Loucy (cell line): Measurements from ENCODE around the gene MPRIP.

Experiments used
- H2AFZ ChIP-seq: fragments of 200-600 bp; sonication (generic); 2 replicates; pipeline ENCODE4 v1.6.0; 2016; ENCODE audit warnings: antibody characterized with exemption, mild to moderate bottlenecking, low read length, moderate library complexity
- H3F3A ChIP-seq: fragments of 200-600 bp; 2 replicates; pipeline ENCODE4 v1.6.0; 2016; ENCODE audit warnings: antibody characterized with exemption, low read depth, mild to moderate bottlenecking
- H3K27me3 ChIP-seq: fragments of 200-600 bp; sonication (generic); 2 replicates; pipeline ENCODE4 v1.6.1; 2014; ENCODE audit warnings: low read length, mild to moderate bottlenecking; ENCODE audit not compliant: insufficient read depth, poor library complexity, severe bottlenecking
- H3K36me3 ChIP-seq: fragments of 200-600 bp; sonication (generic); 2 replicates; pipeline ENCODE4 v1.6.1; 2016; ENCODE audit warnings: low read length; ENCODE audit not compliant: insufficient read depth
- H3K4me1 ChIP-seq: fragments of 200-600 bp; sonication (generic); 2 replicates; pipeline ENCODE4 v1.5.1; 2014; ENCODE audit warnings: low read length, mild to moderate bottlenecking; ENCODE audit not compliant: insufficient read depth, poor library complexity, severe bottlenecking
- H3K4me2 ChIP-seq: fragments of 200-600 bp; sonication (generic); 2 replicates; pipeline ENCODE4 v1.6.0; 2014; ENCODE audit warnings: antibody characterized with exemption, low read length, low read depth, mild to moderate bottlenecking; ENCODE audit not compliant: poor library complexity, severe bottlenecking
- H3K4me3 ChIP-seq: fragments of 200-600 bp; sonication (generic); 2 replicates; pipeline ENCODE4 v1.5.1; 2014; ENCODE audit warnings: low read length, mild to moderate bottlenecking, mixed read lengths; ENCODE audit not compliant: poor library complexity, severe bottlenecking
- H3K79me2 ChIP-seq: fragments of 200-600 bp; sonication (generic); 2 replicates; pipeline ENCODE4 v1.6.1; 2014; ENCODE audit warnings: low read length; ENCODE audit not compliant: insufficient read depth
- H3K9ac ChIP-seq: fragments of 200-600 bp; sonication (generic); 2 replicates; pipeline ENCODE4 v1.6.0; 2014; ENCODE audit warnings: mild to moderate bottlenecking, low read depth, low read length, moderate library complexity; ENCODE audit not compliant: poor library complexity, severe bottlenecking
- H3K9me2 ChIP-seq: fragments of 200-600 bp; sonication (generic); replicated peaks from 2 replicates; pipeline ENCODE4 v1.6.1; 2016; ENCODE audit warnings: low read depth, low read length, mixed read lengths
- H3K9me3 ChIP-seq: fragments of 200-600 bp; sonication (generic); 2 replicates; pipeline ENCODE4 v1.6.1; 2014; ENCODE audit warnings: mild to moderate bottlenecking, antibody characterized with exemption, low read length, low read depth; ENCODE audit not compliant: insufficient read depth
- H4K20me1 ChIP-seq: fragments of 200-600 bp; sonication (generic); 2 replicates; pipeline ENCODE4 v1.6.0; 2014; ENCODE audit warnings: antibody characterized with exemption, low read length, mild to moderate bottlenecking; ENCODE audit not compliant: insufficient read depth, poor library complexity, severe bottlenecking
- CTCF ChIP-seq: fragments of 200-600 bp; sonication (generic); conservative IDR thresholded peaks from 2 replicates; pipeline ENCODE4 v1.5.1; 2014; ENCODE audit warnings: mild to moderate bottlenecking, antibody characterized with exemption, low read length
- EZH2phosphoT487 ChIP-seq: fragments of 200-600 bp; IDR thresholded peaks from 2 replicates; pipeline ENCODE4 v1.6.1; 2018; ENCODE audit warnings: antibody characterized with exemption, mild to moderate bottlenecking, moderate library complexity, borderline replicate concordance

Gene MPRIP

DNA sequence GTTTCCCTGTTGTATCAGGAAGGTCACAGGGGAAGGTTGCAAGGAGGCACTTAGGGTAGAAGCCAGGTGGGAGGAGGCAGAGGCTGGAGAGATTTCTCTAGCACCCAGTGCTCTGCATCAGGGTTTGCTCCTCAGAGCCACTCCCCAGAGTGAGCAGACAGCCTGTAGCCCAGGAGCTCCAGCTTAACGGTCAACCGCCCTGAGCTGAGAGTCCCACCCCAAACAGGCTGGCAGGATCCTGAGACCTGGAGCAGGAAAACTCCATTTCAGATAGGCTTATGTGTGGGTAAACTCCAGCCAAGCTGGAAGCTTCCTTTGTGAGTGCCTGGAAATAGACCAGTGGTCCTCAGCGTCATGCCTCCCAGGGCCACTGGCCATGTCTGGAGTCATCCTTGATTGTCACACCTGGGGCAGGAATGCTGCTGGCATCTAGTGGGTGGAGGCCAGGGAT lies 37.9 kb downstream of the MPRIP start:
- Histone ChIP-seq H4K20me1 (no peaks in the 10 kb centered on the region), H3K36me3 (peaks cover 72% of the 10 kb centered on the region; the same call in 1 of the 2 replicates), H3K4me2 (no peak overlapping the region), H3K27me3 (no peaks in the 10 kb centered on the region), H3K9me2 (no peaks in the 10 kb centered on the region), H3K79me2 (peaks cover 34% of the 10 kb centered on the region; the same call in 1 of the 2 replicates), H3F3A (no peaks in the 10 kb centered on the region), H3K9ac (no peak overlapping the region), H3K9me3 (no peaks in the 10 kb centered on the region), H3K4me3 (no peak overlapping the region), H2AFZ (no peak overlapping the region), H3K4me1 (no peaks in the 10 kb centered on the region)
- TF ChIP-seq CTCF, result no peak
- no peak for TF ChIP-seq EZH2phosphoT487

DNA sequence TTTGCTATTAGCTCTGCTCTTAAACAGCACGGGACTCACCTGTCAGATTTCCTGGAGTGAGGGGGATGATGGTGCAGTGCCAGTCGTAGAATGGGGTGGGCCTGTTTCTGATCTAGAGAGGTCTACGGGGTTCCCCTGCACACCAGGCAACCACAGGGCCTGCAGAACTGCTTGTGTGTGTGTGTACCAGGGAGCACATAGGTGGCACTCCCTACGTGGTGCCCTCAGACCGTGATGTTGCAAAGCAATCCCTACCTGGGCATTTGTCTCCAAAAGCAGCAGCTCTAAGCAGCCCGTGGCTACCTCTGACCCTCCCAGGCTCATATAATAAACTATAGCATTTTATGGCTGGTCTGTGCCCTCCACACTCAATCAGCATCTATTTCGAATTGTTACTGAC lies 38.5 kb downstream of the MPRIP start:
- H4K20me1 ChIP-seq, result no peaks in the 10 kb centered on the region
- H3K4me2 ChIP-seq, result no peak overlapping the region
- H3K36me3 ChIP-seq, result peaks cover 71% of the 10 kb centered on the region; the same call in 1 of the 2 replicates

DNA sequence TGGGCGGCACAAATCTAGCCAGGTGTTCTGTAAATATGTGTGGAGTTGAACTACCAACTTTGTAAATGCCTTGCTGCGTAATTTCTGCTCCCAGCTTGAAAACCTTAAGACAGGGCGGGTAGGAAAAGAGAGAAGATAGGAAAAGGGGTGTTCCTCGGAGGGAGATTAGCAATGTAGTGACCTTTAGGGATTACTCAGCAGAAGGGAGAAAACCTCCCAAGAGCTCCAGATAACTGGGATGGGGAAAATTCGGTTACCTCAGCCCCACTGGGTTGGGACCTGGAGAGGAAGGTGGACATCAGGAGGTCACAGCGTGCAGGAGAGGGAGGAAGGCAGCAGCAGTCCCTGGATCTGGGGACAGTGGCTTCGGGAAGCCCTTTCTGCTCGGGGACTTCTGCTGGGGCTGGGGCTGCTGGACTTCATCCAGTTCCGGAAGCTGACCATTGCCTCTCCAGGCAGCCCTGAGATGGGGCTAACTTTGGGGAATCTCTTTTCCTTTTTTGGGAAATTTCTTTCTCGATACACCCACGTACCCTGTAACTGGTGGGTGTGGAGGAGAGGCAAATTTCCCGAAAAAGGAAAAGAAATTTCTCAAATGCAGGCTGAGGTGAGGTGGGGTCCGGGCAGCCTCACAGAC lies 39.2 kb downstream of the MPRIP start:
- H3K9me3 ChIP-seq, result no peaks in the 10 kb centered on the region
- H4K20me1 ChIP-seq, result no peaks in the 10 kb centered on the region
- no peak overlapping the region for H3K4me2 ChIP-seq
- H3K79me2 ChIP-seq, result peaks cover 26% of the 10 kb centered on the region; the same call in 1 of the 2 replicates
- no peaks in the 10 kb centered on the region for H3K4me1 ChIP-seq
- H3F3A ChIP-seq, result no peaks in the 10 kb centered on the region
- no peaks in the 10 kb centered on the region for H3K9me2 ChIP-seq
- H3K27me3 ChIP-seq, result no peaks in the 10 kb centered on the region
- no peak overlapping the region for H3K4me3 ChIP-seq
- H3K9ac ChIP-seq, result no peak overlapping the region
- TF ChIP-seq EZH2phosphoT487 (no peak), CTCF (no peak)
- H3K36me3 ChIP-seq, result peaks cover 71% of the 10 kb centered on the region; the same call in 1 of the 2 replicates
- no peak overlapping the region for H2AFZ ChIP-seq

More for the DNA sequence above, 38.5 kb downstream of the MPRIP start:
- Histone ChIP-seq H3K79me2 (peaks cover 29% of the 10 kb centered on the region; the same call in 1 of the 2 replicates), H3K4me3 (no peak overlapping the region), H3F3A (no peaks in the 10 kb centered on the region), H2AFZ (no peak overlapping the region), H3K9me3 (no peaks in the 10 kb centered on the region), H3K9ac (no peak overlapping the region), H3K27me3 (no peaks in the 10 kb centered on the region), H3K9me2 (no peaks in the 10 kb centered on the region), H3K4me1 (no peaks in the 10 kb centered on the region)
- TF ChIP-seq CTCF (no peak), EZH2phosphoT487 (no peak)
